GM13977 (cell line): ENCODE results near the gene MINDY4.

ENCODE experiments used
- DNase-seq: peaks from one replicate; pipeline ENCODE4 v3.0.0; 2012; ENCODE audit warnings: low spot score
- in situ Hi-C: fragments of 300-500 bp; cut with MboI; formaldehyde crosslinking; loops from one replicate; pipeline ENCODE4 v1.12.0; 2022; ENCODE audit warnings: low sequenced_read_pairs, low pct_unique_long_range_greater_than_20kb, mixed read lengths, inconsistent platforms; ENCODE audit not compliant: unreplicated experiment
- TF ChIP-seq, protein P1 (sequence below): IDR thresholded peaks from 2 replicates; pipeline ENCODE4 v1.5.1; 2012; ENCODE audit warnings: mild to moderate bottlenecking, control low read depth; ENCODE audit not compliant: insufficient read depth; ENCODE audit errors: extremely low read depth, missing control alignments

Gene MINDY4

GRCh38 chr7:30922596-30922995 is 151.4 kb downstream of the MINDY4 start:
- in situ Hi-C loops, result no loop called here
- TF ChIP-seq, protein P1, sequence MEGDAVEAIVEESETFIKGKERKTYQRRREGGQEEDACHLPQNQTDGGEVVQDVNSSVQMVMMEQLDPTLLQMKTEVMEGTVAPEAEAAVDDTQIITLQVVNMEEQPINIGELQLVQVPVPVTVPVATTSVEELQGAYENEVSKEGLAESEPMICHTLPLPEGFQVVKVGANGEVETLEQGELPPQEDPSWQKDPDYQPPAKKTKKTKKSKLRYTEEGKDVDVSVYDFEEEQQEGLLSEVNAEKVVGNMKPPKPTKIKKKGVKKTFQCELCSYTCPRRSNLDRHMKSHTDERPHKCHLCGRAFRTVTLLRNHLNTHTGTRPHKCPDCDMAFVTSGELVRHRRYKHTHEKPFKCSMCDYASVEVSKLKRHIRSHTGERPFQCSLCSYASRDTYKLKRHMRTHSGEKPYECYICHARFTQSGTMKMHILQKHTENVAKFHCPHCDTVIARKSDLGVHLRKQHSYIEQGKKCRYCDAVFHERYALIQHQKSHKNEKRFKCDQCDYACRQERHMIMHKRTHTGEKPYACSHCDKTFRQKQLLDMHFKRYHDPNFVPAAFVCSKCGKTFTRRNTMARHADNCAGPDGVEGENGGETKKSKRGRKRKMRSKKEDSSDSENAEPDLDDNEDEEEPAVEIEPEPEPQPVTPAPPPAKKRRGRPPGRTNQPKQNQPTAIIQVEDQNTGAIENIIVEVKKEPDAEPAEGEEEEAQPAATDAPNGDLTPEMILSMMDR, result no peak
- no peak for DNase-seq

- TF ChIP-seq, protein P1, result no peak
- in situ Hi-C loops, result no loop called here
Measured at GRCh38 chr7:30923009-30923773, 152.0 kb downstream of the MINDY4 start.

DNA sequence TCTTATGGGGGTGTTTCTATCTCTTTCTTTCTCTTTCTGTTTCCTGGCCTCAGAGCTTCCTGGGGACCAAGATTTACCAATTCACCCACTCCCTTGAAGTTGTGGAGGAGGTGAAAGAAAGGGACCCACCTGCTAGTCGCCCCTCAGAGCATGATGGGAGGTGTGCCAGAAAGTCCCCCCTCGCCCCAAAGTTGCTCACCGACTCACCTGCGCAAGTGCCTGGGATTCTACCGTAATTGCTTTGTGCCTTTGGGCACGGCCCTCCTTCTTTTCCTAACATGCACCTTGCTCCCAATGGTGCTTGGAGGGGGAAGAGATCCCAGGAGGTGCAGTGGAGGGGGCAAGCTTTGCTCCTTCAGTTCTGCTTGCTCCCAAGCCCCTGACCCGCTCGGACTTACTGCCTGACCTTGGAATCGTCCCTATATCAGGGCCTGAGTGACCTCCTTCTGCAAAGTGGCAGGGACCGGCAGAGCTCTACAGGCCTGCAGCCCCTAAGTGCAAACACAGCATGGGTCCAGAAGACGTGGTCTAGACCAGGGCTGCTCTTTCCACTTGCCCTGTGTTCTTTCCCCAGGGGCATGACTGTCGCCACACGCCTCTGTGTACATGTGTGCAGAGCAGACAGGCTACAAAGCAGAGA is 152.7 kb downstream of the MINDY4 start:
- in situ Hi-C loops, result no loop called here
- no peak for DNase-seq
- TF ChIP-seq, protein P1, result no peak

More at GRCh38 chr7:30923009-30923773, 152.0 kb downstream of the MINDY4 start:
- DNase-seq, result no peak

GRCh38 chr7:30924624-30925023 is 153.4 kb downstream of the MINDY4 start:
- no peak for DNase-seq
- TF ChIP-seq, protein P1, result no peak
- in situ Hi-C loops, result no loop called here

- in situ Hi-C loops, result no loop called here
- DNase-seq, result no peak
- TF ChIP-seq, protein P1, result no peak
Measured at GRCh38 chr7:30925117-30925516, 153.9 kb downstream of the MINDY4 start.

DNA sequence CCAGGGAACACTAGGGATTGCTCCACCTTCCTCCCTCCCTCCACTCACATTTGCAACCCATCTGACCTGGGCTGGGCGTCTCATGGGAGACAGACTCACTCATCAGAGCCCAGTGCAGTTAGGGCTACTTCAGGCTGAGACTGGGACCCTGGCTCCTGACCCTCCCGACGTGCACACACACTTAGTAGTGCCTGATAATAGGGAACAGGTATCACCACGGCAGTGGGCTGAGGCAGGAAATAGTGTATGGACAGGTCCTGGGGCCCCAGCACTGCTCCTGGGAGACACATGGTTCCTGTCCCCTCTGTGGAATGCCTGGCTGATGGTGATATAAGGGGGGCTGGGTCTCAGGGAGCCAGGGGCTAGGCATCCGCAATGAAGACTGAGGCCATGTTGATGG is 154.7 kb downstream of the MINDY4 start:
- no peak for DNase-seq
- in situ Hi-C loops, result no loop called here
- TF ChIP-seq, protein P1, result no peak
